HepG2 (cell line): ENCODE results near the gene ABHD12. TPM values are rescaled to one million over a fixed set of nuclear protein-coding genes. Genes with fewer than 3 reads are reported as not detected.

Experiments used
- ATAC-seq: fragments of 200-7000 bp; cut with Tn5 transposase; 3 replicates; pipeline ENCODE4 v1.9.1; 2020; ENCODE audit warnings: mild to moderate bottlenecking, moderate library complexity
- BruUV-seq: library from RNA; stranded (reverse); fragments of 400-500 nt; replicated peaks from 2 replicates; lab custom pipeline; 2021; lab: Mats Ljungman, UMichigan
- CTCF ChIA-PET: fragments of 300-600 bp; formaldehyde crosslinking; extraction: SDS; loops from one replicate; lab custom pipeline; 2021; ENCODE audit warnings: low total read pairs, inconsistent platforms, low intra/inter-chr PET ratio; lab: Yijun Ruan, JAX
- POLR2A ChIA-PET: fragments of 350-600 bp; sonication (Branson Sonifier 250); formaldehyde crosslinking; loops from one replicate; lab custom pipeline; 2020; ENCODE audit warnings: antibody characterized with exemption, inconsistent platforms; lab: Yijun Ruan, JAX
- DNase-seq: peaks from one replicate; pipeline ENCODE4 v3.0.0-alpha.2; 2015; ENCODE audit warnings: low spot score
- FAIRE-seq: peaks from 3 replicates; lab custom pipeline; 2011; peaks lifted over from hg19 to GRCh38; lab: Jason Lieb, UNC
- H2AFZ ChIP-seq: one replicate; pipeline ENCODE4 v1.6.1; 2011; ENCODE audit warnings: low read length, inconsistent platforms
- H3K27ac ChIP-seq: fragments of 300-600 bp; 3 replicates; pipeline ENCODE4 v1.8.0; 2011; ENCODE audit warnings: mixed run types, mild to moderate bottlenecking, mixed read lengths, low read length, inconsistent platforms; ENCODE audit not compliant: insufficient read depth; ENCODE audit errors: extremely low read length
- H3K27me3 ChIP-seq, 2 experiments: fragments of 200-600 bp in 1 of 2; 2 replicates in 1 of 2; 3 replicates in 1 of 2; pipeline versions ENCODE4 v1.6.0 to v1.8.0; 2011; ENCODE audit warnings: low read length in 2 of 2, mild to moderate bottlenecking in 2 of 2, moderate library complexity in 2 of 2, inconsistent platforms in 1 of 2; ENCODE audit not compliant: insufficient read depth in 2 of 2, control insufficient read depth in 1 of 2
- H3K36me3 ChIP-seq, 2 experiments: fragments of 200-600 bp in 1 of 2; replicated peaks in 1 of 2; 2 replicates in 1 of 2; 3 replicates in 1 of 2; pipeline versions ENCODE4 v1.5.1 to v1.8.0; 2011; ENCODE audit warnings: low read length in 2 of 2, inconsistent platforms in 1 of 2; ENCODE audit not compliant: insufficient read depth in 2 of 2, control insufficient read depth in 1 of 2
- H3K4me1 ChIP-seq: 2 replicates; pipeline ENCODE4 v1.5.1; 2012; ENCODE audit warnings: low read length, inconsistent platforms; ENCODE audit not compliant: insufficient read depth
- H3K4me2 ChIP-seq: 2 replicates; pipeline ENCODE4 v1.6.0; 2011; ENCODE audit warnings: low read depth, low read length, inconsistent platforms
- H3K4me3 ChIP-seq, 3 experiments: fragments of 200-600 bp in 1 of 3; sonication (generic), shearing (Covaris generic) in 1 of 3; replicated peaks in 1 of 3; 2 replicates each; pipeline ENCODE4 v1.5.1; 2011 to 2016; ENCODE audit warnings: low read length in 3 of 3, inconsistent platforms in 2 of 3, low read depth in 2 of 3, mild to moderate bottlenecking in 2 of 3, control low read depth in 1 of 3, mixed read lengths in 1 of 3; ENCODE audit not compliant: insufficient read depth in 1 of 3
- H3K79me2 ChIP-seq: one replicate; pipeline ENCODE4 v1.6.1; 2011; ENCODE audit warnings: low read length, inconsistent platforms; ENCODE audit not compliant: insufficient read depth
- H3K9ac ChIP-seq: 2 replicates; pipeline ENCODE4 v1.6.0; 2011; ENCODE audit warnings: mild to moderate bottlenecking, low read depth, low read length, inconsistent platforms; ENCODE audit not compliant: insufficient read depth
- H3K9me3 ChIP-seq: 2 replicates; pipeline ENCODE4 v1.5.1; 2012; ENCODE audit warnings: mild to moderate bottlenecking, low read length
- H4K20me1 ChIP-seq: 2 replicates; pipeline ENCODE4 v1.6.0; 2011; ENCODE audit warnings: inconsistent platforms, mild to moderate bottlenecking, low read length, moderate library complexity; ENCODE audit not compliant: insufficient read depth
- CBX1 ChIP-seq: IDR thresholded peaks from one replicate; pipeline ENCODE4 v1.6.1; 2016; ENCODE audit warnings: antibody characterized with exemption, low read depth
- FOXJ3 ChIP-seq: sonication (generic); formaldehyde crosslinking; IDR thresholded peaks from 2 replicates; pipeline ENCODE4 v1.4.0; 2020; ENCODE audit warnings: missing genetic modification reagents, mild to moderate bottlenecking, borderline replicate concordance
- ISX ChIP-seq: sonication (generic); formaldehyde crosslinking; conservative IDR thresholded peaks from 2 replicates; pipeline ENCODE4 v1.5.0; 2020; ENCODE audit warnings: missing genetic modification reagents
- MYNN ChIP-seq: sonication (generic); formaldehyde crosslinking; IDR thresholded peaks from 2 replicates; pipeline ENCODE4 v1.4.0; 2020; ENCODE audit warnings: mild to moderate bottlenecking, low read depth, missing genetic modification reagents
- TBL1XR1 ChIP-seq: fragments of 150-350 bp; IDR thresholded peaks from 2 replicates; pipeline ENCODE4 v1.6.1; 2014; ENCODE audit warnings: borderline replicate concordance, low read length; ENCODE audit not compliant: partially characterized antibody
- ZNF12 ChIP-seq: sonication (generic); formaldehyde crosslinking; IDR thresholded peaks from 2 replicates; pipeline ENCODE4 v1.5.0; 2020; ENCODE audit warnings: missing genetic modification reagents
- ZNF326 ChIP-seq: sonication (generic); formaldehyde crosslinking; IDR thresholded peaks from 2 replicates; pipeline ENCODE4 v1.4.0; 2020; ENCODE audit warnings: missing genetic modification reagents, borderline replicate concordance
- ZNF34 ChIP-seq: sonication (generic); formaldehyde crosslinking; IDR thresholded peaks from 2 replicates; pipeline ENCODE4 v1.4.0; 2020; ENCODE audit warnings: mild to moderate bottlenecking, missing genetic modification reagents, borderline replicate concordance
- ZNF350 ChIP-seq: sonication (generic); formaldehyde crosslinking; IDR thresholded peaks from 2 replicates; pipeline ENCODE4 v1.4.0; 2020; ENCODE audit warnings: mild to moderate bottlenecking, low read depth, missing genetic modification reagents, borderline replicate concordance
- ZNF713 ChIP-seq: sonication (generic); formaldehyde crosslinking; IDR thresholded peaks from 2 replicates; pipeline ENCODE4 v1.4.0; 2020; ENCODE audit warnings: mild to moderate bottlenecking, missing genetic modification reagents
- ZNF891 ChIP-seq: sonication (generic); formaldehyde crosslinking; IDR thresholded peaks from 2 replicates; pipeline ENCODE4 v1.5.0; 2020; ENCODE audit warnings: mild to moderate bottlenecking, missing genetic modification reagents
- WGBS: methylation state at CpG from one replicate; pipeline ENCODE4 v1.1.6; 2017; ENCODE audit warnings: low lambda C conversion rate; 5-methylcytosine and 5-hydroxymethylcytosine counted together
- in situ Hi-C: cut with HindIII; loops from 2 replicates; pipeline ENCODE4 v1.10.0; 2017; ENCODE audit warnings: low pct_unique_long_range_greater_than_20kb; ENCODE audit not compliant: extremely low pct_ligation_motif_present
- intact Hi-C: fragments of 100-400 bp; cut with micrococcal nuclease; formaldehyde crosslinking; loops from one replicate; pipeline ENCODE4 v1.10.0; 2022; ENCODE audit not compliant: unreplicated experiment
- polyA plus RNA-seq, 8 experiments: library from polyadenylated mRNA; depleted of rRNA in 3 of 8; stranded (reverse) in 7 of 8; unstranded in 1 of 8; fragments of >200 nt; fragmentation: Illumina TruSeq in 4 of 8; extraction: Trizol in 4 of 8; gene quantifications; 2 replicates each; pipeline versions ENCODE4 v1.2.1 to v1.2.3, GENCODE V29; 2011 to 2016; ENCODE audit warnings: low read depth in 4 of 8, missing spikeins in 1 of 8, mixed read lengths in 1 of 8; ENCODE audit not compliant: insufficient read depth in 1 of 8
- total RNA-seq, 5 experiments: library from RNA; depleted of rRNA; stranded (reverse); fragments of >200 nt; fragmentation: Illumina TruSeq; extraction: Trizol; gene quantifications; 2 replicates each; pipeline ENCODE4 v1.2.3, GENCODE V29; 2016; ENCODE audit warnings: low read depth in 1 of 5
- TF ChIP-seq, protein P1 (sequence below): sonication (generic); formaldehyde crosslinking; IDR thresholded peaks from 2 replicates; pipeline ENCODE4 v1.4.0; 2020; ENCODE audit warnings: mild to moderate bottlenecking, missing genetic modification reagents
- TF ChIP-seq, protein P2 (sequence below): sonication (generic); formaldehyde crosslinking; IDR thresholded peaks from one replicate; pipeline ENCODE4 v1.5.1; 2020; ENCODE audit warnings: mild to moderate bottlenecking, missing genetic modification reagents; ENCODE audit errors: not compliant biosample characterization

Gene ABHD12
- total and polyA plus RNA-seq, 2 of the 13 experiments (the other 11 are each of a cell fraction or from before 2014, with no cell fraction given) = 23.5 to 72.1 TPM

DNA sequence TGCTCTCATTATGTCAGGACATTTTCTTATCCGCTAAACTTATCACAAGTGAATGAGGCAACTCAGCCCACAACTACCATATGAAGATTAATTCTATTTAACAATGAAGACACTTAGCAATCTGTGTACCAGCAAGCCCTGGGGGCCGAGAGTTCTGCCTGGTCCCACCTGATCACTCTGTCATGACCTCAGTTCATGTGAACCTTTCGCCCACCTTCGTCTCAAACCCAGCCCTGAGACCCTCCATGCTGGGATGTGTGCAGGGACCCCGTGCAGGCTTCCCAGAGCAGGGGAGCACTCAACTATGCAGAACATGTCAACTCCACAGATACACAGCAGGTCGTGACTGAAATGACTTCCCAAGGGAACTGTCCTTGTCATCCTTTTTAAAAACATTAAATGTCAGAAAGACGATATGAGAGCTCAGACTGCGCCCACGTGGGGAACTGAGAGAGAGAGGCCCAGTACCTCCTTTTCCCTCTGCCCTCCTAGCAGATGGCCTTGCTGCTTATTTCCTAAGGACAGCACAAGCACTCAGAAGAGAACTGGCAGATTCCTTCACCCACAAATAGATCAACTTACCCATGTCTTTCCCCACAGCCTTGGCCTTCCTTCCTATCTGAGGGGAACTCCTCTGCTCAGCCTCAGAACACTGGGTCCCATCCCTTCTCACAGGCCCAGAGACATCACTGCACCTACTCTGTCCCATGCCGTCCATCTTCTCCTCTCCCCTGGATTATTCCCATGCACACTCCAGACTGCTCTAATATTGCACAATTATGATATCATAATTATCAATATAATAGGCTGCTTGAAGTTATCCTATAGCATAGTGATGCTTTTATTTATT is 11.5 kb downstream of the ABHD12 start:
- in situ Hi-C loops = no loop called here
- no peak for TF ChIP-seq CBX1
- TF ChIP-seq ZNF350 (CRISPR knock-in tag) = no peak
- TF ChIP-seq, protein P1, sequence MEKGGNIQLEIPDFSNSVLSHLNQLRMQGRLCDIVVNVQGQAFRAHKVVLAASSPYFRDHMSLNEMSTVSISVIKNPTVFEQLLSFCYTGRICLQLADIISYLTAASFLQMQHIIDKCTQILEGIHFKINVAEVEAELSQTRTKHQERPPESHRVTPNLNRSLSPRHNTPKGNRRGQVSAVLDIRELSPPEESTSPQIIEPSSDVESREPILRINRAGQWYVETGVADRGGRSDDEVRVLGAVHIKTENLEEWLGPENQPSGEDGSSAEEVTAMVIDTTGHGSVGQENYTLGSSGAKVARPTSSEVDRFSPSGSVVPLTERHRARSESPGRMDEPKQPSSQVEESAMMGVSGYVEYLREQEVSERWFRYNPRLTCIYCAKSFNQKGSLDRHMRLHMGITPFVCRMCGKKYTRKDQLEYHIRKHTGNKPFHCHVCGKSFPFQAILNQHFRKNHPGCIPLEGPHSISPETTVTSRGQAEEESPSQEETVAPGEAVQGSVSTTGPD = no peak
- TF ChIP-seq ZNF12 (CRISPR knock-in tag) = peak; percentile 62; the same call in 1 of the 2 replicates
- no peak for TF ChIP-seq MYNN
- TF ChIP-seq ISX (CRISPR knock-in tag) = no peak
- TF ChIP-seq ZNF891 = no peak
- TF ChIP-seq ZNF326 (CRISPR knock-in tag) = no peak
- TF ChIP-seq, protein P2, sequence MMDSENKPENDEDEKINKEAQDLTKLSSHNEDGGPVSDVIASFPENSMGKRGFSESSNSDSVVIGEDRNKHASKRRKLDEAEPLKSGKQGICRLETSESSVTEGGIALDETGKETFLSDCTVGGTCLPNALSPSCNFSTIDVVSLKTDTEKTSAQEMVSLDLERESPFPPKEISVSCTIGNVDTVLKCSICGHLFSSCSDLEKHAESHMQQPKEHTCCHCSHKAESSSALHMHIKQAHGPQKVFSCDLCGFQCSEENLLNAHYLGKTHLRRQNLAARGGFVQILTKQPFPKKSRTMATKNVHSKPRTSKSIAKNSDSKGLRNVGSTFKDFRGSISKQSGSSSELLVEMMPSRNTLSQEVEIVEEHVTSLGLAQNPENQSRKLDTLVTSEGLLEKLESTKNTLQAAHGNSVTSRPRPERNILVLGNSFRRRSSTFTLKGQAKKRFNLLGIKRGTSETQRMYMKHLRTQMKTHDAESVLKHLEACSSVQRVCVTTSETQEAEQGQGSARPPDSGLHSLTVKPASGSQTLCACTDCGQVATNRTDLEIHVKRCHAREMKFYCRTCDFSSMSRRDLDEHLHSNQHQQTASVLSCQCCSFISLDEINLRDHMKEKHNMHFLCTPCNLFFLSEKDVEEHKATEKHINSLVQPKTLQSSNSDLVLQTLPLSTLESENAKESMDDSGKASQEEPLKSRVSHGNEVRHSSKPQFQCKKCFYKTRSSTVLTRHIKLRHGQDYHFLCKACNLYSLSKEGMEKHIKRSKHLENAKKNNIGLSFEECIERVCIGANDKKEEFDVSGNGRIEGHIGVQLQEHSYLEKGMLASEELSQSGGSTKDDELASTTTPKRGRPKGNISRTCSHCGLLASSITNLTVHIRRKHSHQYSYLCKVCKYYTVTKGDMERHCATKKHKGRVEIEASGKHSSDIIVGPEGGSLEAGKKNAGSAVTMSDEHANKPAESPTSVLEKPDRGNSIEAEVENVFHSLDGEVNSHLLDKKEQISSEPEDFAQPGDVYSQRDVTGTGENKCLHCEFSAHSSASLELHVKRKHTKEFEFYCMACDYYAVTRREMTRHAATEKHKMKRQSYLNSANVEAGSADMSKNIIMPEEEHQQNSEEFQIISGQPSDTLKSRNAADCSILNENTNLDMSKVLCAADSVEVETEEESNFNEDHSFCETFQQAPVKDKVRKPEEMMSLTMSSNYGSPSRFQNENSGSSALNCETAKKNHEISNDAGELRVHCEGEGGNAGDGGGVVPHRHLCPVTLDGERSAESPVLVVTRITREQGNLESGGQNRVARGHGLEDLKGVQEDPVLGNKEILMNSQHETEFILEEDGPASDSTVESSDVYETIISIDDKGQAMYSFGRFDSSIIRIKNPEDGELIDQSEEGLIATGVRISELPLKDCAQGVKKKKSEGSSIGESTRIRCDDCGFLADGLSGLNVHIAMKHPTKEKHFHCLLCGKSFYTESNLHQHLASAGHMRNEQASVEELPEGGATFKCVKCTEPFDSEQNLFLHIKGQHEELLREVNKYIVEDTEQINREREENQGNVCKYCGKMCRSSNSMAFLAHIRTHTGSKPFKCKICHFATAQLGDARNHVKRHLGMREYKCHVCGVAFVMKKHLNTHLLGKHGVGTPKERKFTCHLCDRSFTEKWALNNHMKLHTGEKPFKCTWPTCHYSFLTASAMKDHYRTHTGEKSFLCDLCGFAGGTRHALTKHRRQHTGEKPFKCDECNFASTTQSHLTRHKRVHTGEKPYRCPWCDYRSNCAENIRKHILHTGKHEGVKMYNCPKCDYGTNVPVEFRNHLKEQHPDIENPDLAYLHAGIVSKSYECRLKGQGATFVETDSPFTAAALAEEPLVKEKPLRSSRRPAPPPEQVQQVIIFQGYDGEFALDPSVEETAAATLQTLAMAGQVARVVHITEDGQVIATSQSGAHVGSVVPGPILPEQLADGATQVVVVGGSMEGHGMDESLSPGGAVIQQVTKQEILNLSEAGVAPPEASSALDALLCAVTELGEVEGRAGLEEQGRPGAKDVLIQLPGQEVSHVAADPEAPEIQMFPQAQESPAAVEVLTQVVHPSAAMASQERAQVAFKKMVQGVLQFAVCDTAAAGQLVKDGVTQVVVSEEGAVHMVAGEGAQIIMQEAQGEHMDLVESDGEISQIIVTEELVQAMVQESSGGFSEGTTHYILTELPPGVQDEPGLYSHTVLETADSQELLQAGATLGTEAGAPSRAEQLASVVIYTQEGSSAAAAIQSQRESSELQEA (CRISPR knock-in tag) = peak; percentile 70
- TF ChIP-seq TBL1XR1 = no peak
- TF ChIP-seq ZNF34 = no peak
- TF ChIP-seq ZNF713 (CRISPR knock-in tag) = no peak
- TF ChIP-seq FOXJ3 (CRISPR knock-in tag) = no peak

More for the DNA sequence above, 11.5 kb downstream of the ABHD12 start:
- DNase-seq (no peak), FAIRE-seq (no peak), ATAC-seq (peak; percentile 24)
- peaks cover 0 to 4% of the 10 kb centered on the region in 2 experiments; a peak in 4 of 5 replicates for H3K36me3 ChIP-seq
- 81% methylated on average over 10 of the region's 10 CpGs for WGBS
- H3K27me3 ChIP-seq = no peaks in the 10 kb centered on the region; a peak in 1 of 5 replicates
- H3K9ac ChIP-seq = 0 out of 2 replicates have a peak overlapping the region, but pooled peaks have one; percentile 9
- H3K4me3 ChIP-seq = peak overlapping the region in 1 of 3 experiments; percentile 15; a peak in 1 of 6 replicates
- CTCF ChIA-PET = interaction anchor here (0.6 to 1.3 kb wide), 3 partner anchors 20 to 69 kb away, joined by 3 to 5 read pairs (median 3); no protein-coding TSS in a partner anchor
- BruUV-seq = no TSS peak
- peak overlapping the region; percentile 10 for H3K27ac ChIP-seq
- peaks cover 66% of the 10 kb centered on the region for H3K4me1 ChIP-seq
- peak overlapping the region; percentile 62 for H3K4me2 ChIP-seq
- H3K79me2 ChIP-seq = peaks cover 55% of the 10 kb centered on the region
- H3K9me3 ChIP-seq = no peaks in the 10 kb centered on the region
- peaks cover 75% of the 10 kb centered on the region for H4K20me1 ChIP-seq
- POLR2A ChIA-PET = interaction anchor here (0.6 to 2.2 kb wide), 10 partner anchors 9 to 205 kb away, joined by 3 to 25 read pairs (median 8); partner anchors contain the start of genes ABHD12, GINS1 and PYGB
- intact Hi-C loops = loop anchor here (1.0 to 2.0 kb wide), 3 partner anchors 11 to 69 kb away; partner anchors contain the start of gene ABHD12
- H2AFZ ChIP-seq = no peak overlapping the region
